Measurements from ENCODE around the gene MAP2K5. TPM values are rescaled to one million over a fixed set of nuclear protein-coding genes. Genes with fewer than 3 reads are reported as not detected.

The MAP2K5 gene
- polyA plus RNA-seq, 2 of the 4 experiments (the other 2 are of a cell fraction): 7.8 to 11.0 TPM

- TF ChIP-seq ELK1 (IDR thresholded peaks at IDR 0.05; ENCODE audit: low read depth, low read length): no peak
- TF ChIP-seq JUN (IDR thresholded peaks at IDR 0.05): no peak
- TF ChIP-seq RFX5 (IDR thresholded peaks at IDR 0.05): no peak
- TF ChIP-seq SMC3 (IDR thresholded peaks at IDR 0.05): no peak
- TF ChIP-seq EHF (CRISPR knock-in tag; IDR thresholded peaks at IDR 0.05): no peak
- no peak for TF ChIP-seq CBX8 (IDR thresholded peaks at IDR 0.05)
Measured at GRCh38 chr15:67547836-67548235, 5.3 kb downstream of the MAP2K5 start (continued).

- Histone ChIP-seq H3K27ac (no peak overlapping the region), H3K4me3 (no peak overlapping the region), H3K4me1 (peaks cover 8% of the 10 kb centered on the region; the same call in 2 of the 3 replicates), H3K4me2 (no peak overlapping the region), H3K9me3 (no peaks in the 10 kb centered on the region)
- DNase-seq (ENCODE audit: low read depth in 1 of 2, low spot score in 1 of 2) (no peak), ATAC-seq (no peak), FAIRE-seq (no peak)
- TF ChIP-seq HMGXB4 (CRISPR knock-in tag; IDR thresholded peaks at IDR 0.05; ENCODE audit: borderline replicate concordance) (no peak), ZFP36 (IDR thresholded peaks at IDR 0.05; ENCODE audit: borderline replicate concordance, partially characterized antibody) (no peak), FOSL2 (IDR thresholded peaks at IDR 0.05) (no peak), FOSL2 (CRISPR knock-in tag; IDR thresholded peaks at IDR 0.05) (no peak), MAX (IDR thresholded peaks at IDR 0.05) (no peak), ESRRA (IDR thresholded peaks at IDR 0.05; ENCODE audit: borderline replicate concordance, low read length) (no peak)
- CTCF ChIA-PET: interaction anchor here (0.6 to 1.2 kb wide), 2 partner anchors 10 to 233 kb away, joined by 3 read pairs; no protein-coding TSS in a partner anchor
- POLR2A ChIA-PET: interaction anchor here (1.2 kb wide), 1 partner anchor 26 kb away, joined by 3 read pairs; no protein-coding TSS in a partner anchor
- WGBS (ENCODE audit: missing lambda C conversion rate): 70% methylated on average over 2 of the region's 2 CpGs
Measured at GRCh38 chr15:67548236-67548852, 5.8 kb downstream of the MAP2K5 start.

- Histone ChIP-seq H3K4me3 (no peak overlapping the region), H3K4me1 (0 out of 3 replicates have a peak, but pooled peaks cover under 1% of the 10 kb centered on the region), H3K27ac (no peak overlapping the region), H3K9me3 (no peaks in the 10 kb centered on the region), H3K4me2 (no peak overlapping the region)
- no peak for DNase-seq (ENCODE audit: low read depth in 1 of 2, low spot score in 1 of 2)
- ChIA-PET POLR2A (interaction anchor here (1.2 kb wide), 1 partner anchor 27 kb away, joined by 3 read pairs; no protein-coding TSS in a partner anchor), CTCF (interaction anchor here (0.6 to 1.2 kb wide), 2 partner anchors 11 to 232 kb away, joined by 3 read pairs; no protein-coding TSS in a partner anchor)
- WGBS (ENCODE audit: missing lambda C conversion rate): 90% methylated on average over 8 of the region's 8 CpGs
- FAIRE-seq: no peak
- no peak for ATAC-seq
- no peak for TF ChIP-seq PBX3 (IDR thresholded peaks at IDR 0.05)
- TF ChIP-seq FOSL2 (IDR thresholded peaks at IDR 0.05): no peak
- no peak for TF ChIP-seq FOSL2 (CRISPR knock-in tag; IDR thresholded peaks at IDR 0.05)
- TF ChIP-seq POLR2A (IDR thresholded peaks at IDR 0.05; ENCODE audit: low read length): no peak
- no peak for TF ChIP-seq RFX5 (IDR thresholded peaks at IDR 0.05)
- no peak for TF ChIP-seq RARB (CRISPR knock-in tag; IDR thresholded peaks at IDR 0.05)
- TF ChIP-seq ESRRA (IDR thresholded peaks at IDR 0.05; ENCODE audit: borderline replicate concordance, low read length): no peak
- no peak for TF ChIP-seq HEYL (CRISPR knock-in tag; IDR thresholded peaks at IDR 0.05)
- no peak for TF ChIP-seq NPAS2 (CRISPR knock-in tag; IDR thresholded peaks at IDR 0.05; ENCODE audit: borderline replicate concordance)
- no peak for TF ChIP-seq HOXB5 (CRISPR knock-in tag; IDR thresholded peaks at IDR 0.05)
- TF ChIP-seq E2F6 (IDR thresholded peaks at IDR 0.05; ENCODE audit: borderline replicate concordance, low read depth): no peak
- no peak for TF ChIP-seq USF2 (IDR thresholded peaks at IDR 0.05)
- TF ChIP-seq BCL3 (IDR thresholded peaks at IDR 0.05): no peak
- TF ChIP-seq SMC3 (IDR thresholded peaks at IDR 0.05): no peak
- TF ChIP-seq CHD2 (IDR thresholded peaks at IDR 0.05; ENCODE audit: low read length, partially characterized antibody): no peak
- no peak for TF ChIP-seq HMGXB4 (CRISPR knock-in tag; IDR thresholded peaks at IDR 0.05; ENCODE audit: borderline replicate concordance)
- TF ChIP-seq ZSCAN20 (CRISPR knock-in tag; IDR thresholded peaks at IDR 0.05): no peak
- TF ChIP-seq NFE2L2 (conservative IDR thresholded peaks at IDR 0.05; ENCODE audit: low read length): no peak
Measured at GRCh38 chr15:67548862-67549651, 6.6 kb downstream of the MAP2K5 start.
